ENCODE measurements around the gene PSMB7. TPM values are rescaled to one million over a fixed set of nuclear protein-coding genes. Genes with fewer than 3 reads are reported as not detected.

The PSMB7 gene
- total and polyA plus RNA-seq, 2 of the 4 experiments (the other 2 are of a cell fraction) = 340 to 430 TPM

- Histone ChIP-seq H3K79me1 (ENCODE audit: low read depth in 1 of 2, low read length in 2 of 2) (peaks cover 28 to 82% of the 10 kb centered on the region in 2 experiments), H3K27me3 (ENCODE audit: control insufficient read depth, insufficient read depth, low read length) (no peaks in the 10 kb centered on the region), H4K20me1 (ENCODE audit: insufficient read depth, low read length) (peaks cover 73% of the 10 kb centered on the region), H3K23ac (ENCODE audit: low read depth, low read length) (no peak overlapping the region), H3K56ac (ENCODE audit: extremely low read depth, insufficient read depth, low read length) (no peak overlapping the region), H2BK5ac (ENCODE audit: low read depth, low read length, poor library complexity, severe bottlenecking) (no peak overlapping the region), H3K27ac (ENCODE audit: insufficient read depth, low read length) (no peak overlapping the region), H3K9ac (ENCODE audit: low read depth, low read length) (no peak overlapping the region), H3K14ac (replicated peaks; ENCODE audit: low read depth, low read length) (no peak overlapping the region), H3K9me3 (ENCODE audit: control insufficient read depth, insufficient read depth, low read length) (no peaks in the 10 kb centered on the region), H3K4me2 (ENCODE audit: low read depth, low read length) (no peak overlapping the region), H3K4me1 (ENCODE audit: control insufficient read depth, insufficient read depth, low read length) (peaks cover 27% of the 10 kb centered on the region), H3K4me3 (ENCODE audit: insufficient read depth, low read depth, low read length) (no peak overlapping the region), H2AFZ (replicated peaks; ENCODE audit: low read length, poor library complexity) (no peak overlapping the region), H2AK5ac (ENCODE audit: low read depth, low read length) (no peak overlapping the region), H4K8ac (ENCODE audit: low read depth in 2 of 2, low read length in 2 of 2) (no peak overlapping the region), H2BK15ac (ENCODE audit: low read depth, low read length) (no peak overlapping the region), H2AK9ac (replicated peaks; ENCODE audit: low read depth, low read length, poor library complexity) (no peak overlapping the region), H3K18ac (ENCODE audit: low read depth, low read length) (no peak overlapping the region), H4K91ac (ENCODE audit: insufficient read depth, low read depth, low read length) (no peak overlapping the region), H4K5ac (ENCODE audit: low read depth, low read length) (no peak overlapping the region), H3K36me3 (ENCODE audit: control insufficient read depth, insufficient read depth, low read length) (peaks cover 6% of the 10 kb centered on the region), H2BK20ac (ENCODE audit: low read depth, low read length) (no peak overlapping the region), H3K4ac (ENCODE audit: low read depth, low read length) (no peak overlapping the region), H2BK120ac (ENCODE audit: low read depth, low read length) (no peak overlapping the region), H3K9me1 (ENCODE audit: insufficient read depth, low read length) (peaks cover 21% of the 10 kb centered on the region)
- TF ChIP-seq MAFK (IDR thresholded peaks at IDR 0.05; ENCODE audit: low read depth, low read length) = no peak
- ATAC-seq (ENCODE audit: low read depth) (no peak), DNase-seq (no peak)
- POLR2A ChIA-PET (ENCODE audit: unreplicated experiment) = no interaction called here
- CTCF ChIA-PET = interaction anchor here (2.2 kb wide), 1 partner anchor 10 kb away, joined by 11 read pairs; no protein-coding TSS in a partner anchor
- in situ Hi-C loops (cut with MboI; ENCODE audit: low sequenced_read_pairs) = no loop called here
- intact Hi-C loops (cut with micrococcal nuclease) = no loop called here
- dilution Hi-C loops (cut with HindIII; ENCODE audit: low sequenced_read_pairs, unreplicated experiment) = no loop called here
- 85% methylated on average over 6 of the region's 12 CpGs; no CpG with 5 or more reads in 1 of the 2 experiments for WGBS, 2 experiments (ENCODE audit: extremely low coverage in 2 of 2, insufficient read length in 1 of 2)
- no TSS peak for BruUV-seq (replicated peaks)
These were observed 26.8 kb downstream of the PSMB7 start for GRCh38 chr9:124388275-124389048.
